ENCODE data around the gene CACNA2D1.

Gene CACNA2D1

DNA sequence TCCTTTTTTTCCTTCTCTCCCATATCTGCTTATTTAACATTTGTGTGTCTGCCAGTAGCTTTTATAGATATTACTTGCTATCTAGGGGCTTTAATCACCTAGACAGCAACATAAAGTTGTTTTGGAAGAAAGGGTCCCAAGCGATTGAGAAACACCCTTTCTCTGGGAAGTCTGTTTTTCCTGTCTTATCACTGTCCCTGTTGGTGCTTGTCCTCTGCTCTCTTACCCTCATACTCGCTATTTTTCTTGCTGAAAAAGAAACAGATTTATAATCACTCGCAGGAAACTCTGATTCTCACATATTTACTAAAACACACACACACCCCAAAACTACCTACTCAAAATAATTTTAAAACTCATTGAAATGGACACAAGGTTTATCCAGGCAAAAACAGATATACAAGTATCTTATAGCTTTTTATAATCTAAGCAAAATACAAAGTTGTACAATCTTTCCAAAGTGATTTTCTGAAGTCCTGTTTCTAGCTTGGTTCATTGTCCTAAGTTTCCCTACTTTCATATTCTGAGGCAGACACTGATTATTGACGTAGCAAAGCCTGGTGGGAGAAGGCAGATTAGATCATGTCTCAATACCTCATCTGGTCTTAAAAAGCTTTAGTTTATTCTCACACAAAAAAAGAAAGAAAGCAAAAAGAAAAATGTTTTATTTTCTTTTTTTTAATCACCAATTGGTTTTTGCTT, 157.3 kb downstream of the CACNA2D1 start:
- in situ Hi-C loops (cut with MboI; ENCODE audit: low sequenced_read_pairs, unreplicated experiment), result no loop called here
- DNase-seq (ENCODE audit: low spot score), result no peak
- TF ChIP-seq, protein P1, sequence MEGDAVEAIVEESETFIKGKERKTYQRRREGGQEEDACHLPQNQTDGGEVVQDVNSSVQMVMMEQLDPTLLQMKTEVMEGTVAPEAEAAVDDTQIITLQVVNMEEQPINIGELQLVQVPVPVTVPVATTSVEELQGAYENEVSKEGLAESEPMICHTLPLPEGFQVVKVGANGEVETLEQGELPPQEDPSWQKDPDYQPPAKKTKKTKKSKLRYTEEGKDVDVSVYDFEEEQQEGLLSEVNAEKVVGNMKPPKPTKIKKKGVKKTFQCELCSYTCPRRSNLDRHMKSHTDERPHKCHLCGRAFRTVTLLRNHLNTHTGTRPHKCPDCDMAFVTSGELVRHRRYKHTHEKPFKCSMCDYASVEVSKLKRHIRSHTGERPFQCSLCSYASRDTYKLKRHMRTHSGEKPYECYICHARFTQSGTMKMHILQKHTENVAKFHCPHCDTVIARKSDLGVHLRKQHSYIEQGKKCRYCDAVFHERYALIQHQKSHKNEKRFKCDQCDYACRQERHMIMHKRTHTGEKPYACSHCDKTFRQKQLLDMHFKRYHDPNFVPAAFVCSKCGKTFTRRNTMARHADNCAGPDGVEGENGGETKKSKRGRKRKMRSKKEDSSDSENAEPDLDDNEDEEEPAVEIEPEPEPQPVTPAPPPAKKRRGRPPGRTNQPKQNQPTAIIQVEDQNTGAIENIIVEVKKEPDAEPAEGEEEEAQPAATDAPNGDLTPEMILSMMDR (IDR thresholded peaks at IDR 0.05; ENCODE audit: borderline replicate concordance, control extremely low read depth, extremely low read depth, insufficient read depth, missing control alignments), result no peak

DNA sequence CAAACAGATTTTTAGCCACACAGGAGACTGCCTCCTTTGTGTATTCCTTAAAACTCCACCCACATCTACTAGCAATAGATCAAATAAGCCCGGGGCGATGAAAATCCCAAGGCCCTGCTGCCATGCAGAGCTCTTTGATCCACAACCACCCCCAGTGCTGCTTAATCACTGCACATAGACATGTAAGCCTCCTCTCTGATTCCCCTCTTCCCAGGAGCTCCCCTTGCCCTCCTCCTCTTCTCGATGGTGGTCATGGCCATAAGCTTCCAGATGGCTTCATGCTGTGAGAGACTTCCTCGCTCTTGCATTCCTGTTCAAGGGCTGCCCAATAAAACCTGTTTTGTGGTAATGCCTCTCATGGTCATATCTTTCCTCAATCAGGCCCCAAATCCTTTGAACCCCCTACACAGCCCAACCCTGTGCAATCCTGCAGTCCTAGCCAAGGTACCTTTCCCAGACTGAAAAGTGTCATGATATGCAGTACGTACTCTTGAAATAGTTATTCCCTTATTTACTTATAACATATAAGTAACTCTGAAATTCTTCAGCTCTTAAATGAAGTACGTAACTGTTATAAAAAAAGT, 158.5 kb downstream of the CACNA2D1 start:
- TF ChIP-seq, protein P1 (IDR thresholded peaks at IDR 0.05; ENCODE audit: borderline replicate concordance, control extremely low read depth, extremely low read depth, insufficient read depth, missing control alignments), result no peak
- no peak for DNase-seq (ENCODE audit: low spot score)
- in situ Hi-C loops (cut with MboI; ENCODE audit: low sequenced_read_pairs, unreplicated experiment), result no loop called here

- TF ChIP-seq, protein P1 (IDR thresholded peaks at IDR 0.05; ENCODE audit: borderline replicate concordance, control extremely low read depth, extremely low read depth, insufficient read depth, missing control alignments), result no peak
- in situ Hi-C loops (cut with MboI; ENCODE audit: low sequenced_read_pairs, unreplicated experiment), result no loop called here
- DNase-seq (ENCODE audit: low spot score), result no peak
Measured at GRCh38 chr7:82275342-82275741, 168.2 kb downstream of the CACNA2D1 start.

DNA sequence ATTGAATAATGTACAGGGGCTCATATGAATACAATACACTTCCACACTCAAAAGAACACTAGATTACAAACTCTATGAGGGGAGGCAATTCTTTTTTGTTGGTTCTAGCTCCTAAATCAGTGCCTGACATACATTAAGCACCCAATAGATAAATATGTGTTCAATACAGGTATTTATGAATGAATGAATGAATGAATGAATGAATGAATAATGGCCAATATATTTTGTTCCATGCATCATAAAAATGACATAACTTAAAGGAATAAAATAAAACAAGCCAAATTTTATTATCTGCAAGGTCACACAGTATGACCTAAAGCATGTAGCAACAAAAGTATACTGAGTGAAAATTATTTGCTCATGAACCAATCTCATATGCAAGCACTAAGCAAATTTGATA, 168.9 kb downstream of the CACNA2D1 start:
- DNase-seq (ENCODE audit: low spot score), result no peak
- TF ChIP-seq, protein P1 (IDR thresholded peaks at IDR 0.05; ENCODE audit: borderline replicate concordance, control extremely low read depth, extremely low read depth, insufficient read depth, missing control alignments), result no peak
- in situ Hi-C loops (cut with MboI; ENCODE audit: low sequenced_read_pairs, unreplicated experiment), result no loop called here

GRCh38 chr7:82273886-82274285, 169.7 kb downstream of the CACNA2D1 start:
- no peak for DNase-seq (ENCODE audit: low spot score)
- TF ChIP-seq, protein P1 (IDR thresholded peaks at IDR 0.05; ENCODE audit: borderline replicate concordance, control extremely low read depth, extremely low read depth, insufficient read depth, missing control alignments), result no peak
- in situ Hi-C loops (cut with MboI; ENCODE audit: low sequenced_read_pairs, unreplicated experiment), result no loop called here

- DNase-seq (ENCODE audit: low spot score), result no peak
- TF ChIP-seq, protein P1 (IDR thresholded peaks at IDR 0.05; ENCODE audit: borderline replicate concordance, control extremely low read depth, extremely low read depth, insufficient read depth, missing control alignments), result no peak
- in situ Hi-C loops (cut with MboI; ENCODE audit: low sequenced_read_pairs, unreplicated experiment), result no loop called here
Measured at GRCh38 chr7:82270870-82271269, 172.7 kb downstream of the CACNA2D1 start.

Measured in GM13976 (cell line).